Astrocyte of the hippocampus (primary cell): ENCODE measurements around the gene PIGR.
A peak's percentile ranks its signal among the peaks of the same experiment; 100 is the strongest.

Experiments
- DNase-seq: peaks from one replicate; pipeline ENCODE4 v3.0.0; 2011; ENCODE audit warnings: low read depth, low spot score

PIGR gene, protein sequence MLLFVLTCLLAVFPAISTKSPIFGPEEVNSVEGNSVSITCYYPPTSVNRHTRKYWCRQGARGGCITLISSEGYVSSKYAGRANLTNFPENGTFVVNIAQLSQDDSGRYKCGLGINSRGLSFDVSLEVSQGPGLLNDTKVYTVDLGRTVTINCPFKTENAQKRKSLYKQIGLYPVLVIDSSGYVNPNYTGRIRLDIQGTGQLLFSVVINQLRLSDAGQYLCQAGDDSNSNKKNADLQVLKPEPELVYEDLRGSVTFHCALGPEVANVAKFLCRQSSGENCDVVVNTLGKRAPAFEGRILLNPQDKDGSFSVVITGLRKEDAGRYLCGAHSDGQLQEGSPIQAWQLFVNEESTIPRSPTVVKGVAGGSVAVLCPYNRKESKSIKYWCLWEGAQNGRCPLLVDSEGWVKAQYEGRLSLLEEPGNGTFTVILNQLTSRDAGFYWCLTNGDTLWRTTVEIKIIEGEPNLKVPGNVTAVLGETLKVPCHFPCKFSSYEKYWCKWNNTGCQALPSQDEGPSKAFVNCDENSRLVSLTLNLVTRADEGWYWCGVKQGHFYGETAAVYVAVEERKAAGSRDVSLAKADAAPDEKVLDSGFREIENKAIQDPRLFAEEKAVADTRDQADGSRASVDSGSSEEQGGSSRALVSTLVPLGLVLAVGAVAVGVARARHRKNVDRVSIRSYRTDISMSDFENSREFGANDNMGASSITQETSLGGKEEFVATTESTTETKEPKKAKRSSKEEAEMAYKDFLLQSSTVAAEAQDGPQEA

GRCh38 chr1:206946261-206946660 lies at the start of gene PIGR:
TSS of gene PIGR (minus strand) at chr1:206946466. CDS start at chr1:206940531, 5,935 bp downstream.
- no peak for DNase-seq

- no peak for DNase-seq
Measured at GRCh38 chr1:206992790-206993189, 46.5 kb upstream of the PIGR start.

DNA sequence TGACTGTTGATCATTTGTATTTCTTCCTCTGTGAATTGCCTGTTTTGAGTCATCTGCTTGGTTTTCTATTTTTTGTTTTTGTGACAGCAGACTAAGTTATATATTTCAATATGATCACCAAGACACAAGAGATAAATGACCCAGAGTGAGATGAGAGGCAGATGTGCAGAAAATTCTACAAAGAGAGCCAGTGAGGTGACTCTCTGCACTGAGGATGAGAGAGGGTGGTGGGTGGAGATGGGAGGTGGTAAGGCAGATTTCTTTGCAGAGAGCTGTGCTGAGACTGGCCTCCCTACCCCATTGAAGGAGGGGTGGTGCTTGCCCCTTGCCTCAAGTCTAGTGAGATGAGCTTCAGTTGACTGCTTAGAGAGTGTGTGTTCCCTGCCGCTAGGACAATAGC lies 41.6 kb upstream of the PIGR start:
- DNase-seq, result no peak

- DNase-seq, result no peak
Measured at GRCh38 chr1:206986885-206987284, 40.6 kb upstream of the PIGR start.

DNA sequence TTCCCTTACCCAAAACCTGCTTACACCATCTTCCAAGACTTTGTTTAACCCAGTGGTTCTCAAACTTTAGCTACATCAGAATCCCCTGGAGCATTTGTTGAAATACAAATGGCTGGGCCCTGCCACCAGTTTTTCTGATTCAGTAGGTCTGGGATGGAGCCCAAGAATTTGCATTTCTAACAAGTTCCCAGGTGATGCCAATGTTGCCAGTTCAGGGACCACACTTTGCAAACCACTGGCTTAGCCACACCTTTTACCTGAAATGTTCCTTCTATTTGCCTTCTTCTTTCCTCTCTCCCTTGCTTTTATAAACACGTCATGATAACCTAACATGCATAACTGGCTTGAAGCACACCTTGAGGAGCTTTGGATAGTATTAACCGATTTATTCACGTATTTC lies 40.1 kb upstream of the PIGR start:
- no peak for DNase-seq

DNA sequence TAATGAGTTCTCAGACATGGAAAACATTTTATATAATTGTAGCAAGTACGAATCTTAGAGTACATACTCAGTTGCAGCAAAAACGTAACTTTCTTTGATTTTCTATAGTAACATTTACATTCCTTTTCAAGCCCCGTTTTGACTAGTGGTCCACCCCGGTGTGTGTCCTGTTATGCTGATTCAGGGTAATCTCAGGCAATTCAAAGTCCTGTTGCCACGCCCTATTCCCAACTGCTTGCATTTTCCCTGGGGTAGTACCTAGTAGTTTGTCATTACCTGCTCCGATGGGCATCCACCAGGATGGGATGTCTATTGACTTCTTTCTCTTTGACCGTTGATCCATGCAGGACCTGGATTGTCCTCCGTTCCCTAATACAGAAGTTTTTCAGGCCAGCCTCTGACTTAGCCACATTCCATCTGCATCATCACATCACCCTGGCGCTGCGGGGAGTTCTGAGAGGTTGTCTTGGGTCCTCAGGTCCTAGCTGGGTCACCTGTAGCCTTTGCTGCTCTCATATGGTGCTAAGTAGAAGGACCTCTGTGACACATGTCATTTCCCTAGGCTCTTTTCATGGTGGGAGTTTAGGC lies 39.0 kb upstream of the PIGR start:
- no peak for DNase-seq

GRCh38 chr1:206982216-206982615 lies 36.0 kb upstream of the PIGR start:
- peak; percentile 67 for DNase-seq

DNA sequence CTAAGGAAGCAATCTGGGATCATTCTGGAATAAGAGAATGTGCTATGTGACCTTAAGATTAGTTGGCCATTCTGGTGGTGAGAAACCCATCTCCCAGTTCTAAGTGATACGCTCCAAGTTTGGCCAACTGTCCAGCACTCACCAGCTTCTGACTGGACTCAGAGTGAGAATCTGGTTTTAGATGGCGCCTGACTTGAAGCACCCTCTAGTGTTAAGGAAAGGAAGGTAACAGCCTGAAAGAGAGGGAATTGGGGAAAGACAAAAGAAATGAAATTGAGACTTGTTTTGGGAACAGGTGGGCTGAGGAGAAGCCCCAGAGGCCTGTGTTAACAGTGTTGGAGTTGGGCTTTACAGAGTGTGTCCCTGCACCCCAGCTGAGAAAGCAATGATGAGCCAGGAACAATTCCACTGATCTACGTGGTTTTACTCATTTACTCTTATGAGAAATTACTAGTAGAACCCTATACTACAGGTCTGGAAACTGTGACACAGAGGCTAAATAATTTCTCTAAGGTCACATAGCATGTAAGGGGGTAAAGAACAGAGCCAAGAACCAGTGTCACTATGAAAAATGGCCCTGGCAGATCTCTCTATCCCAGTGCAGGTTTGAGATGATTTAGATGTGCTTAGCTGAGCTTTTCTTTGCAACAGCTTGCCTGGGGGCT lies 33.2 kb upstream of the PIGR start:
- peak; percentile 31 for DNase-seq

- no peak for DNase-seq
Measured at GRCh38 chr1:206978259-206978658, 32.0 kb upstream of the PIGR start.

DNA sequence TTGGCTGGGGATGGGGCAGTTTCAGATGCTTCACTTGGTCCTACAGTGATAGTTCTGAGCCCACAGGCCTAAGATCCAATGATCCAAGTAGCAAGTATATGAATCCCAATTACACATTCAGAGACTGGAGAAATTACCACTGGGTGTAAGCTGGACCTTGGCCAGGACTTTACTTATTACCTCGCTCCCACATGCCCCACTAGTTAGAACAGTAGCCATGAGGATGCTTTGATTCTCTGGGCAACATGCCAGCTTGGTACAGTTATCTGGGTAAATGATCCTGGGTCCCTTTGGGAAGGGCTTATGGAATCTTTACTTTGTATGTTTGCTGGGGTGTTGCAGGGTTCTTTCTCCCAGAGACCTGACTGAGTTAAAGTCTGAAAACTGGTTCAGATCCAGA lies 29.0 kb upstream of the PIGR start:
- DNase-seq, result no peak

DNA sequence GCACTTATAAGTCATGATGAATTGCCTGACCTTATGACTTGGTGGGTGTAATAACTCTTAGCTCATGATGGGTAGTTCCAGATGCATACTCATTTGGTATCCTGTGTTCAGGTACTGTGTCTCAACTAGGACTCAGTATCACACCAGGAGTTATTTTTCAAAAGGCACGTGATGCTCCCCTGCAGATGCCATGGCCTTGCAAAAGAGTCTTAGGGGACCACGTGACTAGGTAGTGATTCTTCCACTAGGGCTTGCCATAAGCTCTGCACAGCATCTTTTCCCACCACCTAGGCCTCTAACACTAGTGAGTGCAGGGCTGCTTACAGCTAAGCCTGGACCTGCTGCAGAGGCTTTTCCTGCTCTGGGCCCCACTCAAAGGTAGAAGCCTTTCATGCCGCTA lies 27.9 kb upstream of the PIGR start:
- no peak for DNase-seq

- no peak for DNase-seq
Measured at GRCh38 chr1:206972728-206973127, 26.5 kb upstream of the PIGR start.

DNA sequence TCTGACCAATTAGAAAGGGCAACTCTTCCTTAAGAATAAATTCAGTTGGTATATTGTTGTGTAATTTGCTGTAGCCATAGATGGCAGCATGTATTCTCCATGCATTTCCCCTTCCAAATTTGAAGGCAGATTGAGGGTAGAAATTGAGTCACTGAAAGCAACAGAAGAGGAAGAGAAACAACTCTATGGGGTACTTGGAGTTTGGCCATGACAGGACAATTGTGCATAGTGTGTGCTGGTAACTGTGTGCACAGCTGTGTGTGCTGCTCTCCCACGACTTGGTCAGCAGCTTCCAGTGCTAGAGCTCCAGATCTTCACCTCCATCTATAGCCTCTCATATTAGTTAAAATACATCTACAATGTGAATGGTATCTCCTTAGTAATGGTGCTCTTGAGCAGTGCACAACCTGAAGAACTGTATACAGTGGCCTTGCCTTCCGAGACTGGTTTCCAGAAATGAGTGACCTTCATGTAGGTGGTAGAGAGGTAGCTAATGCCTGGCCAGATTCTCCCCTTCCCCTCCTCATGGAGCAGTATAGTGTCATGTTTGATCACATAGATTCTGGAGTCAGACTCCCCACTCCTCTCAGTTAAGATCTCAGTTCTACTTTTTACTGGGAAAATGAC lies 24.9 kb upstream of the PIGR start:
- DNase-seq, result no peak

DNA sequence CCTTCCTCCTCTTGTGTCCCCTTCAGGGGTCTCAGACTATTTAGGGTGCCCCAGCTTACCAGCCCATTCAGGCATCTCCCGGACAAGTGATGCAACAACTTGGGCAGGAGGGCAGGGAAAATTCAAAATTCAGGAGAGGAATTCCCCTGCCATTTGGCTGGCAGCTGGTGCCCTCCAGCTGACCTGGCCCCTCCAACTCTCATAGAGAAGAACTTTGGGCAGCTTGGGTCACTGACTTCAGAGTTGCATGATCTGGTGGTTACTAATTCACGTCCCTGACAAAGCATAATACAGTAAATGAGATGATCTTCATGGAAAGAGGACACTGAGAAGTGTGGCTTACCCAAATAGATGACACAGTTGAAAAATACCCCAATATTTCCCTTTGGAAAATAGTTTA lies 24.2 kb upstream of the PIGR start, which contains the start of gene FCAMR:
TSS of gene FCAMR (minus strand) at position 15 of the 400 bp plus-strand sequence. CDS start 335 bp downstream, outside the sequence.
- DNase-seq, result no peak

- DNase-seq, result no peak
Measured at GRCh38 chr1:206969090-206969489, 22.8 kb upstream of the PIGR start.

DNA sequence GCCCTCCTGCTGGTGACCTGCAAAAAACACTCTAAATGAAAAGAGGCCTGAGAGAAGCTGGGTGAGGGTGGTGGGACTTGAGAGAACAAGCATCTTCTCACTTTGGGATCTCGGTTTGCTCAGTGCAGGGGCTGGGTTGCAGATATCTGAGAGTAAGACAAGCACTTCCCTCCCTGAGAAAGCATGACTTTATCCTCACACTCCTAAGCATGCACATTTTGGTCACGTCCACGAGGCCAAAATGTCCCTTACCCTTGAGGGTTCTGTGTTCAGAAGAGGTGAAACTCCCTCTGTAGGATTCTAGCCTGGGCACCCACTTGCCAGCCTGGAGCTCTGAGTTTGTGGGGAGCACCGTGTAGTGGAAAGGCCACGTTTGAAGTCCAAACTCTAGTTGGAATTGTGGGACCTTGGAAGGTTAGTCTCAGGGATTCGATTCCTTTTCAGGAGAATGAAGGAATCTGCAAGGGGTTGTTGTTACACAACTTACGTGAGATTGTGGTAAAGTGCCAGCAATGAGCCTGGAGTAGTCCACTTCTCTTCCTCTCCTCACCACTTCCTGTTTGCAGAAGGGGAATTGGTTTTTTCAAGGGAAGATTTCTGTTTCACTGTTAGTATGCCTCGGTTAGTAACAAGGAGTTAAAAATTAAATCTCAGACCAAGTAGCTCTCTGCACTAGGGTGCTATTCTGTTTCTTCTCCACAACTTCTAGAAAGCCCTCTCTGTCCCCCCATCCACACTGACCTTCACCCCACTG lies 21.0 kb upstream of the PIGR start:
- DNase-seq, result peak; percentile 4

- DNase-seq, result no peak
Measured at GRCh38 chr1:206965781-206966180, 19.5 kb upstream of the PIGR start.

DNA sequence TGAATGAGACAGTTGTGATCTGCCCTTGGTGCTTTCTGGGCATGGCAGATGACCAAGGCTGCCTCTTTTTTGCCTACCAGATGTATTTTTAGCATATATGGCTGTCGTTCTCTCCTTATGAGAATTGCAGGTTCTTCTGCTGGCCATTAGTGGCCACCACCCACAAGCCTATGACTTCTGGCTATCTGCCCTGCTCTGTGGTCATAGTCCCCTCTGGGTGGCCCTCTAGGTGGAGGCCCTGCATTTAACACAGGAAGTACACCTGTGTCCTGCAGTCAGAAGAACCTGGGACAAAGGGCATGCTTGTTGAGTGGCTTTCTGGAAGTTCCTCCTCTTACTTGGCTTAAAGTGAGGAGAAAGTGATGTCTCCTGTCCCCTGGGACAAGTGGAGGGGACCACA lies 17.5 kb upstream of the PIGR start:
- no peak for DNase-seq

GRCh38 chr1:206963119-206963712 lies 16.9 kb upstream of the PIGR start:
- DNase-seq, result no peak

DNA sequence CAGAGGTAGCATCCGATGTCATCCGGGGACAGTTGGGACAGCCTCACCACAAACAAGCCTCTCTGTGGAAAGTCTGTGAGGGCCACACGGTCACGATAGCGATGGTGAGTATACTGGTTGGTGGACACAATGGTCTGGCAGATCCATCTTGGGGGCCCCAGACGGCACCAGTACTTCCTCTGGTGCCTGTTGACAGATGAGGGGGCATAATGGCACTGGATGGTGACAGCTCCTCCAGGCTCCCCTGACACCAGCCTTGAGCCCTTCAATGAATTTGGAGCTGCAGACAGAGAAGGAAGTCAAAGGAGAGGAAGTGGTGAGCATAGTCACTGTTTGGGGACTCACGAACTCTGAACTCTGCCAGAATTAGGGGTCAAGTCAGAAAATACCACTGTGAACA lies 16.0 kb upstream of the PIGR start:
- DNase-seq, result no peak
